ENCODE results near the gene CCDC149.

The CCDC149 gene

GRCh38 chr4:24836661-24837242, 76.1 kb downstream of the CCDC149 start:
- peak; percentile 8 for DNase-seq (ENCODE audit: low read depth)
- no peak for TF ChIP-seq CTCF (conservative IDR thresholded peaks at IDR 0.05; ENCODE audit: control insufficient read depth, insufficient read depth, low read depth, low read length)
- no peak overlapping the region for H3K4me3 ChIP-seq (ENCODE audit: control insufficient read depth, low read depth, low read length)

GRCh38 chr4:24835696-24836095, 77.1 kb downstream of the CCDC149 start:
- no peak for DNase-seq (ENCODE audit: low read depth)
- no peak for TF ChIP-seq CTCF (conservative IDR thresholded peaks at IDR 0.05; ENCODE audit: control insufficient read depth, insufficient read depth, low read depth, low read length)
- H3K4me3 ChIP-seq (ENCODE audit: control insufficient read depth, low read depth, low read length), result no peak overlapping the region

- DNase-seq (ENCODE audit: low read depth), result no peak
- no peak overlapping the region for H3K4me3 ChIP-seq (ENCODE audit: control insufficient read depth, low read depth, low read length)
- no peak for TF ChIP-seq CTCF (conservative IDR thresholded peaks at IDR 0.05; ENCODE audit: control insufficient read depth, insufficient read depth, low read depth, low read length)
Observed at GRCh38 chr4:24831637-24832036, 81.2 kb downstream of the CCDC149 start.

- DNase-seq (ENCODE audit: low read depth), result no peak
- no peak overlapping the region for H3K4me3 ChIP-seq (ENCODE audit: control insufficient read depth, low read depth, low read length)
- no peak for TF ChIP-seq CTCF (conservative IDR thresholded peaks at IDR 0.05; ENCODE audit: control insufficient read depth, insufficient read depth, low read depth, low read length)
Observed at GRCh38 chr4:24824720-24825119, 88.1 kb downstream of the CCDC149 start.

- no peak overlapping the region for H3K4me3 ChIP-seq (ENCODE audit: control insufficient read depth, low read depth, low read length)
- TF ChIP-seq CTCF (conservative IDR thresholded peaks at IDR 0.05; ENCODE audit: control insufficient read depth, insufficient read depth, low read depth, low read length), result no peak
- no peak for DNase-seq (ENCODE audit: low read depth)
Observed at GRCh38 chr4:24820541-24820940, 92.3 kb downstream of the CCDC149 start.

GRCh38 chr4:24816797-24817196, 96.0 kb downstream of the CCDC149 start:
- no peak for DNase-seq (ENCODE audit: low read depth)

More at GRCh38 chr4:24816797-24817196, 96.0 kb downstream of the CCDC149 start:
- no peak for TF ChIP-seq CTCF (conservative IDR thresholded peaks at IDR 0.05; ENCODE audit: control insufficient read depth, insufficient read depth, low read depth, low read length)
- H3K4me3 ChIP-seq (ENCODE audit: control insufficient read depth, low read depth, low read length), result no peak overlapping the region
